Tongue (tissue), 2 donors: ENCODE results near the gene NCKAP1. TPM values are rescaled to one million over a fixed set of nuclear protein-coding genes. Genes with fewer than 3 reads are reported as not detected.
"Not testable (repeated sequence)": the region's sequence is repeated elsewhere in the genome, so short reads cannot be mapped to it uniquely, and the experiment has no call there.

ENCODE experiments used
- DNase-seq: peaks from one replicate; pipeline ENCODE4 v3.0.0-alpha.2; 2015
- total RNA-seq: library from RNA; depleted of rRNA; stranded (reverse); fragments of >200 nt; gene quantifications from one replicate; pipeline ENCODE4 v1.2.3, GENCODE V29; 2014

Gene NCKAP1
- total RNA-seq, 1 donor from 2014 or later = 188 TPM

DNA sequence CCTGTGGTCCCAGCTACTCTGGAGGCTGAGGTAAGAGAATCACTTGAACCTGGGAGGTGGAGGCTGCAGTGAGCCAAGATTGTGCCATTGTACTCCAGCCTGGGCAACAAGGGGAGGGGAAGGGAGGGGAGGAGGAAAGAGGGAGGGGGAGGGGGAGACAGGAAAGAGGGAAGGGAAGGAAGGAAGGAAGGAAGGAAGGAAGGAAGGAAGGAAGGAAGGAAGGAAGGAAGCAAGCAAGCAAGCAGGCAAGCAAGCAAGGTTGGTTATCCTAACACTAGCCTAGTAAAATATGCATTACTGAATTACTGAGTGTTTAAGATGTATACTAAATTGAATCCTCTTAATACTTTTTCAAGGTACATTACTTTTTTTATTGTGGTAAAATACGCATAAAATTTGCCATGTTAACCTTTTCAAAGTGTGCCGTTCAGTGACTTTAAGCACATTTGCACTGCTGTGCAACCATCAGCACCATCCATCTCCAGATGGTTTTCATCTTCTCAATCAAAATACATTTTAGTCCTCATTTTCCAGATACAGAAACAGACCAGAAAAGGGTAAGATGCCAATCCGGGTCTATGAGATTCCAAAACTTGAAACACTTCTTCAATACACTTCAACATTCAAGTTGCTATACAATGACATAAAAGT is 28.9 kb downstream of the NCKAP1 start:
- DNase-seq = no peak

DNA sequence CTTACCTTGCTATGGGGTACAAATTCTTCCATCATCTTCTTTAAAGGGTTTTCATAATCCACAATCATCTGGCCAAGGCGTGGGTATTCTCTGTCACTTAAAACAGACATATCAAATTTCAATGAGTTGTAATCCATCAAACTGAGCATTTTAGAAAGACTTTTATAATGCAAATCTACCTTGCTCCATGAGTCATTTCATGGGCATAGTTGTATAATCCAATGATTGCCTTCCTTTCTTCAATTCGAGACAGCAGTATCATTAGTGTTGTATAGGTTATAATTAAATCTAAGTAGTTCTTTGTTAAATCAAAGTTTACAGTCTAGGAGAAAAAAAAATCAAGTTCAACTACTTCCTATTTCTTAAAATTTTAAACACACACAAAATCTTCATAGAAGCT is 36.3 kb downstream of the NCKAP1 start:
- no peak for DNase-seq

- DNase-seq = no peak
Measured at GRCh38 chr2:183000846-183001245, 37.4 kb downstream of the NCKAP1 start.

DNA sequence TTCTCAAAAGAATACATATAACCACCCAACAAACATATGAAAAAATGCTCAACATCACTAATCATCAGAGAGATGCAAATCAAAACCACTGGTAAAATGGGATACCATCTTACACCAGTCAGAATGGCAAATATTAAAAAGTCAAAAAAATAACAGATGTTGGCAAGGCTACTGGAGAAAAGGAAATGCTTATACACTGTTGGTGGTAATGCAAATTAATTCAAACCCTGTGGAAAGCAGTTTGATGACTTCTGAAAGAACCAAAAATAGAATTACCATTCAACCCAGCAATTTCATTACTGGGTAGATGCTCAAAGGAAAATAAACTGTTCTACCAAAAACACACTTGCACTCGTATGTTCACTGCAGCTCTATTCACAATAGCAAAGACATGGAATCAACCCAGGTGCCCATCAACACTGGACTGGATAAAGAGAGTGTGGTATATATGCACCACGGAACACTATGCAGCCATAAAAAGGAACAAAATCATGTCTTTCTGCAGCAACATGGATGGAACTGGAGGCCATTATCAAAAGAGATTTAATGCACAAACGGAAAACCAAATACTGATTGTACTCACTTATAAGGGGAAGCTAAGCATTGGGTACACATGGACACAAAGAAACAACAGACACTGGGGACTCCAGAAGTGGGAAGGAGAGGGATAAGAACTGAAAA is 38.8 kb downstream of the NCKAP1 start:
- no peak for DNase-seq

DNA sequence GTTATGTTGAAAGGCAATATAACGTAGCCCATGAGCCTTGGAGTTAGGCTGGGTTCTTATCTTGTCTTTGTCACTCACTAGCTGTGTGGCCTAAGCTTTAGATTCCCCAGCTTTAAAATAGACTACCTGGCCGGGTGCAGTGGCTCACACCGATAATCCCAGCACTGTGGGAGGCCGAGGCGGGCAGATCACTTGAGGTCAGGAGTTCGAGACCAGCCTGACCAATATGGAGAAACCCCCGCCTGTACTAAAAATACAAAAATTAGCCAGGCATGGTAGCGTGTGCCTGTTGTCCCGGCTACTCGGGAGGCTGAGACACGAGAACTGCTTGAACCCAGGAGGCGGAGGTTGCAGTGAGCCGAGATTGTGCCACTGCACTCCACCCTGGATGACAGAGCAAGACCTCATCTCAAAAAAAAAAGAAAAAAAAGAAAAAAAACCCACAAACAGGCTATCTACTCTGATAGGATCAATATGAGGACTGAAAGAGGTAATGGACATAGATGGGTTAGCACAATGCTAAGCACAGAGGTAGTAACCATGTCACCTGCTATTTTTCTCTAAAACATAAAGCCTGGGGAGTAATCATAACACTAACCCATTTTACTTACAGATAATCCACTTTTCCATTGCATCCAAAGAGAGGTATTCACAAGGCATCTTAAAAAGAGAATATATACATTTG is 43.9 kb downstream of the NCKAP1 start:
- DNase-seq = no peak

DNA sequence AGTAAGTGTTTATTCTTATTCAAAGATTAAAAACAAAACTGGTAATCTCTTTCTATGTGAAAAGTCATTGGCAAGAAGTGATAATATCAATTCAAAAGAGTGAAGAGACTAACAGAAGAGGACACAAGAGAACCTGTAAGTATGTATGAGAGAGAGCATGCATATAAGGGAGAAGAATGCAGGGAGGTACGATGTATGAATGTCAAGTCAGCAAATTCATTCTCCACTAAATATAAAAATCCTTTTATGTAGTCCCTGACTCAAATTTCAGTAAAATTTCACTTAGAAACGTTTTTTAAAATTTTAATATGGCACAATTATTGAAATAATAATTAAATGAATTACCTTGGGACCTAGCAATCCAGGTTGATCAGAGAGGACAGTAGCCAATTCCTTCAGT is 55.3 kb downstream of the NCKAP1 start:
- DNase-seq = no peak

GRCh38 chr2:182981475-182981874 is 56.8 kb downstream of the NCKAP1 start:
- not testable (repeated sequence) for DNase-seq

- DNase-seq = no peak
Measured at GRCh38 chr2:182980652-182981051, 57.6 kb downstream of the NCKAP1 start.

DNA sequence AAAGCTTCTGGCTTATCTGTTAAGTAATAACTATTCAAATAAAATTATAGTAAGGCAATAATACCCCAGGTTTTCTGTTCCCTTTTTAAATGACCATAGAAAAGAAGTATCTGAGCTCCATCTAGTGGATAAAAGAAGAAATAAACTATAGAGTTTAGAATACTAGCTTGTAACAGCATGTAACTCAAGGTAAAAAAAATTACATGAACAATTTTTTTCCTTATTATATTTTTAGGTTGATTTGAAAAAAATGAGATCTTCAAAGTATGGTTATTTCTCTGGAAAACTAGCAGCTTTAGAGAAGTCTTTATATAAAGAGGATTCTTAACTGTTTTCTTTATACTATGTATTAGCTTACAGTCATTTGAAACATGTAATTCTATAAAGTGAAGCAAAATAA is 58.1 kb downstream of the NCKAP1 start:
- DNase-seq = peak; percentile 57

- DNase-seq = no peak
Measured at GRCh38 chr2:182977463-182977862, 60.8 kb downstream of the NCKAP1 start.

DNA sequence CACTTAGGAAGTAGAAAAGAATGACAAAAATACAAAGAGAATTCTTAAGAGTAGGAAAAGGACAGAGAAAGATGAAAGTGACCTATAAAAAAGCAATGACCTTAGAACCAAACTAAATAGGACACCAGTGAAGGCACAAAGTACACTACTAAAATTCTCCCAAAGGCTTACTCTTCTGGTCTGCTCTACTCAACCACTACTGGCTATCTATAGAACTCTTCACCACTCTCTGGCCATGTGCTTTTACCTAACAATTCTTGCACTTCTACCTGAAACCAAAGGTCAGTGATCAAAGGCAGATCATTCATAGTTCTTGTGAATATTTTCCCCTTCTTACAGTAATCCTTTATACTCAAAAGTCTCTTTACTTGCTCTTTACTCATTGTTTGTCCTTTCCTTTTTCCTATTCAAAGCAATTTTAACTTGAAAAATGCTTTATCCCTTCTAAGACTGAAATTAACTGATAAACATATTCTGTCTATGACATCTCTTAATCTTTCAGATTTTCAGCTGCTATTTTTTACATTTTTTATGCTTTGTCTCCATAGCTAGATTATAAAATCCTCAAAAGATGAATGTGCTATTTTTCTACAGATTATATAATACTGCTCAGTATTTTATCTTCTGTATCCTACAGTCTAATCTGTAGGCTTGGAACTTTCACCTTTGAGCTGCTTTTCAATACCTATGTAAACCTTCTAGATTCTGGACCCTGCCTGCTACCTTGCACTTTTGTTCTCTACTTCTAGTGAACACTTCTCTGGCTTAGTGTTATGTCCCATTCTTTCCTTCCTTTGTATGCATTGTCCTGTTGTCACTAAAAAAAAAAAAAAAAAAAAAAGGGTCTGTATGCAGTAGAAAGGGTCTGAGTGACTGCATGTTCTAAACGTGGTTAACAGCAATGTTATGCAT is 64.6 kb downstream of the NCKAP1 start:
- no peak for DNase-seq

- no peak for DNase-seq
Measured at GRCh38 chr2:182972548-182972942, 65.7 kb downstream of the NCKAP1 start.

DNA sequence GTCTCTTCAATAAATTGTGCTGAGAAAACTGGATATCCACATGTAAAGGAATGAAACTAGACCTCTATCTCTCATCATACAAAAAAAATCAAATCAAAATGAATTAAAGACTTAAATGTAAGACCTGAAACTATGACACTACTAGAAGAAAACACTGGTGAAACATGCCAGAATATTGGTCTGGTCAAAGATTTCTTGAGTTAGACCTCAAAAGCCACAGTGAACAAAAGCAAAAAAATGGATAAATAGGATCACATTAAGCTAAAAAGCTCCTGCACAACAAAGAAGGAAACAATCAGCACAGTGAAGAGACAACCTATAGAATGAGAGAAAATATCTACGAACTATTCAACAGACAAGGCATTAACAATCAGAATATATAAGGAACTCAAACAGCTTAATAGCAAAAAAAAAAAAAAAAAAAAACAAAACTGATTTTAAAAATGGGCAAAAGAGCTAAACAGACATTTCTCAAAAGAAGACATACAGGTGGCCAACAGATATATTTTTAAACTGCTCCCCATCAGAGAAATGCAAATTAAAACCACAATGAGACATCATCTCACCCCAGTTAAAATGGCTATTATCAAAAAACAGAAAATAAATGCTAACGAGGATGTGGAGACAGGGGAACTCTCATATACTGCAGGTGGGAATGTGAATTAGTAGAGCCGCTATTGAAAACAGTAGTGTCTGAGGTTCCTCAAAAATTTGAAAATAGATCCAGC is 66.3 kb downstream of the NCKAP1 start:
- no peak for DNase-seq

DNA sequence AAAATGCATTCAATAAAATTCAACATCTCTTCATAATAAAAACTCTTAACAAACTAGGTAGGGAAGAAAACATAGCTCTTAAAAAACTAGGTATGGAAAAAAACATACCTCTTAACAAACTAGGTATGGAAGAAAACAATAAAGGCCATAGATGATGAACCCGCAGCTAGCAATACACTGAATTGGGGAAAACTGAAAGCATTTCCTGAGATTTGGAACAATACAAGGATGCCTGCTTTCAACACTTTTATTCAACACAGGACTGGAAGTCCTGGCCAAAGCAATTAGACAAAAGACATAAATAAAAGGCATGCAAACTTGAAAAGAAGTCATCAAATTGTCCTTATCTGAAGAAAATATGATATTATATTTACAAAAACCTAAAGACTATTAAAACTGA is 67.8 kb downstream of the NCKAP1 start:
- no peak for DNase-seq

GRCh38 chr2:182968493-182968892 is 69.8 kb downstream of the NCKAP1 start:
- DNase-seq = no peak

GRCh38 chr2:182966356-182966755 is 71.9 kb downstream of the NCKAP1 start:
- not testable (repeated sequence) for DNase-seq

DNA sequence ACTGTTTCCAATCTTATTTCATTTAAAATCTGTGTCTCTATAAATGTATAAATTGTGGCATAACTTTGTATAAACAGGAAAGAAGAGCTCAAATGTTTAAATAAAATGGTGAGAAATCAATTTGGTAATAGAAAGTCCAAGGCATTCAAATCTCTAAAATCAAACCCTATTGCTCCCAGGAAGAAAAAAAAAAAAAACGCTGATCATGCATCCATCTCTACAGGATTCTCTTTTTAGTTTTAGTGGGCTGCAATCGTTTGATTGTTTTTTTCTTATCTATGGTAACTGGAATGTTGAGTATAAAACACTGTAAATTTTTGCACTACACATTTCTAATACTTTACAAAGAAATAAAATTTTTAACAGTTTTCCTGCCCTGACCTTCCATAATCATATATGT is 75.6 kb downstream of the NCKAP1 start:
- DNase-seq = no peak

DNA sequence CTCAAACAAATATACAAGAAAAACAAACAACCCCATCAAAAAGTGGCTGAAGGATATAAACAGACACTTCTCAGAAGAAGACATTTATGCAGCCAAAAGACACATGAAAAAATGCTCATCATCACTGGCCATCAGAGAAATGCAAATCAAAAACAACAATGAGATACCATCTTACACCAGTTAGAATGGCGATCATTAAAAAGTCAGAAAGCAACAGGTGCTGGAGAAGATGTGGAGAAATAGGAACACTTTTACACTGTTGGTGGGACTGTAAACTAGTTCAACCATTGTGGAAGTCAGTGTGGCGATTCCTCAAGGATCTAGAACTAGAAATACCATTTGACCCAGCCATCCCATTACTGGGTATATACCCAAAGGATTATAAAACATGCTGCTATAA is 77.4 kb downstream of the NCKAP1 start:
- not testable (repeated sequence) for DNase-seq

GRCh38 chr2:182954789-182955188 is 83.5 kb downstream of the NCKAP1 start:
- DNase-seq = no peak

DNA sequence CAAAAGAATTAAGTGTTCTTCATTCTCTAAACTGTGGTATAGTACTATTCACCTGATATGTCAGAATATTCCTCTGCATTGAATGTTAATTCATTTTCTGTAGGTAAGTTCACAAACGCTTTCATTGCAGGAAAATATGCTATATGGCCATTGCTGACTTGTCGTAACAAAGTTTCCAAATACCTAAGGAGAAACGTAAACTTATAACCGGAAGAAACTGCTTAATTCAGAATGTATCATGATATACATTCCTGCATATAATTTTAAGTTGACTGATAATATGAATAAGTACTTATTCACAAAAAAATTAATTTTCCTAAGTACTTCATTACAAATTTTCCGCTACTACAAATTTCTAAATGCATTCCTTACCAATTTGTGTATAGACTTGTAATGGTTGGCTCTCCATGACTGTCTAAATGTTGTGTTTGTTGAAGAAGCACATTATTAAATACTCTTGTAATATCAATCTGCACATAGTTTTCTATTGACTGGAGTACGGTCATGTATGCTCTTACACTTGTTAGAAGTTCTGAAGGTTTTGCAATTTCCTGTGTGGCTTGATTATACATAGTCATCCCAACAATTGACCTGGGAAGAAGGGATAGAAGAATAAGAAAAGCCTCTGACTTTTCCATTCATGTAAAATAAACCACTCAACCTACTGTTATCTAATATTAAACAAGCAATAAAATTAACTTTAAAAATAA is 85.4 kb downstream of the NCKAP1 start:
- DNase-seq = no peak
